Measurements from ENCODE around the gene TIMM8B.

GRCh38 chr11:112115386-112115785 lies 28.8 kb upstream of the TIMM8B start:
- TF ChIP-seq EZH2 (IDR thresholded peaks at IDR 0.05; ENCODE audit: borderline replicate concordance, low read depth, low read length) (no peak), BDP1 (IDR thresholded peaks at IDR 0.05; ENCODE audit: insufficient read depth, insufficient read length) (no peak), CTCF (IDR thresholded peaks at IDR 0.05 in 2 of 3, conservative IDR thresholded peaks at IDR 0.05 in 1 of 3; ENCODE audit: insufficient read depth in 2 of 3, low read depth in 1 of 3, low read length in 3 of 3) (no peak), BHLHE40 (IDR thresholded peaks at IDR 0.05; ENCODE audit: low read length) (no peak), ZBTB34 (CRISPR knock-in tag; IDR thresholded peaks at IDR 0.05) (no peak), PHTF2 (CRISPR knock-in tag; IDR thresholded peaks at IDR 0.05) (no peak), CBFA2T3 (IDR thresholded peaks at IDR 0.05) (no peak), SIN3A (IDR thresholded peaks at IDR 0.05; ENCODE audit: borderline replicate concordance in 2 of 2, control insufficient read depth in 1 of 2, low read depth in 2 of 2, low read length in 2 of 2) (no peak), RBM34 (IDR thresholded peaks at IDR 0.05; ENCODE audit: borderline replicate concordance, insufficient read depth, low read length) (no peak), FOXO4 (CRISPR knock-in tag; IDR thresholded peaks at IDR 0.05) (no peak)
